Mesenchymal stem cell (in vitro differentiated cells and primary cell): ENCODE results near the gene SLC6A3.
A peak's percentile ranks its signal among the peaks of the same experiment; 100 is the strongest.
"Not testable (repeated sequence)": the region's sequence is repeated elsewhere in the genome, so short reads cannot be mapped to it uniquely, and the experiment has no call there.

Source experiments
- DNase-seq: peaks from one replicate; pipeline ENCODE4 v3.0.0-alpha.2; 2013
- H2AFZ ChIP-seq: one replicate; pipeline ENCODE4 v1.6.1; 2013; ENCODE audit warnings: low read depth, mild to moderate bottlenecking, control low read depth, inconsistent platforms, low read length, moderate library complexity
- H2AK5ac ChIP-seq: 2 replicates; pipeline ENCODE4 v1.6.1; 2013; ENCODE audit warnings: low read length, moderate library complexity, mild to moderate bottlenecking, inconsistent platforms; ENCODE audit not compliant: severe bottlenecking
- H2BK120ac ChIP-seq: one replicate; pipeline ENCODE4 v1.6.1; 2013; ENCODE audit warnings: low read depth, mild to moderate bottlenecking, inconsistent platforms, low read length, moderate library complexity
- H2BK12ac ChIP-seq, 2 experiments: one replicate each; pipeline ENCODE4 v1.6.1; 2013; ENCODE audit warnings: inconsistent platforms in 2 of 2, low read length in 2 of 2, mild to moderate bottlenecking in 2 of 2, moderate library complexity in 2 of 2, control low read depth in 1 of 2
- H2BK15ac ChIP-seq: one replicate; pipeline ENCODE4 v1.6.1; 2013; ENCODE audit warnings: mild to moderate bottlenecking, low read depth, inconsistent platforms; ENCODE audit not compliant: poor library complexity, severe bottlenecking
- H2BK5ac ChIP-seq: 2 replicates; pipeline ENCODE4 v1.6.1; 2013; ENCODE audit warnings: low read depth, mild to moderate bottlenecking, low read length, control low read depth, inconsistent platforms; ENCODE audit not compliant: poor library complexity, severe bottlenecking
- H3K14ac ChIP-seq, 2 experiments: one replicate each; pipeline ENCODE4 v1.6.1; 2013; ENCODE audit warnings: inconsistent platforms in 2 of 2, low read length in 2 of 2, control low read depth in 1 of 2, mild to moderate bottlenecking in 1 of 2, moderate library complexity in 1 of 2
- H3K18ac ChIP-seq, 2 experiments: one replicate each; pipeline ENCODE4 v1.6.1; 2013; ENCODE audit warnings: inconsistent platforms in 2 of 2, low read length in 2 of 2, control low read depth in 1 of 2, low read depth in 1 of 2, mild to moderate bottlenecking in 1 of 2
- H3K23ac ChIP-seq, 2 experiments: one replicate each; pipeline ENCODE4 v1.6.1; 2013; ENCODE audit warnings: inconsistent platforms in 2 of 2, low read length in 2 of 2, mild to moderate bottlenecking in 2 of 2, moderate library complexity in 2 of 2, control low read depth in 1 of 2
- H3K27ac ChIP-seq: 2 replicates; pipeline ENCODE4 v1.5.1; 2013; ENCODE audit warnings: mild to moderate bottlenecking, moderate library complexity, low read length, control low read depth, inconsistent platforms; ENCODE audit not compliant: poor library complexity, severe bottlenecking
- H3K27me3 ChIP-seq, 2 experiments: 2 replicates each; pipeline versions ENCODE4 v1.6.1 to v1.7.0; 2013; ENCODE audit warnings: low read length in 2 of 2, mild to moderate bottlenecking in 2 of 2, moderate library complexity in 2 of 2, control low read depth in 1 of 2, inconsistent platforms in 1 of 2; ENCODE audit not compliant: control insufficient read depth in 1 of 2, insufficient read depth in 1 of 2
- H3K36me3 ChIP-seq, 2 experiments: 2 replicates each; pipeline versions ENCODE4 v1.6.1 to v1.7.0; 2013; ENCODE audit warnings: low read length in 2 of 2, control low read depth in 1 of 2, inconsistent platforms in 1 of 2, low read depth in 1 of 2, mild to moderate bottlenecking in 1 of 2; ENCODE audit not compliant: insufficient read depth in 2 of 2, control insufficient read depth in 1 of 2
- H3K4ac ChIP-seq, 2 experiments: one replicate each; pipeline ENCODE4 v1.6.1; 2013; ENCODE audit warnings: inconsistent platforms in 2 of 2, low read length in 2 of 2, mild to moderate bottlenecking in 2 of 2, moderate library complexity in 2 of 2, control low read depth in 1 of 2, low read depth in 1 of 2
- H3K4me1 ChIP-seq: 2 replicates; pipeline ENCODE4 v1.6.1; 2013; ENCODE audit warnings: low read depth, low read length, control low read depth; ENCODE audit not compliant: control insufficient read depth, insufficient read depth
- H3K4me2 ChIP-seq: 2 replicates; pipeline ENCODE4 v1.6.1; 2013; ENCODE audit warnings: low read length, mild to moderate bottlenecking, inconsistent platforms; ENCODE audit not compliant: poor library complexity, severe bottlenecking
- H3K4me3 ChIP-seq, 2 experiments: 2 replicates each; pipeline versions ENCODE4 v1.5.1 to v1.7.0; 2013; ENCODE audit warnings: low read length in 2 of 2, mild to moderate bottlenecking in 2 of 2, control low read depth in 1 of 2, low read depth in 1 of 2; ENCODE audit not compliant: insufficient read depth in 1 of 2
- H3K79me1 ChIP-seq: replicated peaks from 2 replicates; pipeline ENCODE4 v1.6.1; 2013; ENCODE audit warnings: mild to moderate bottlenecking, control low read depth, low read length, inconsistent platforms; ENCODE audit not compliant: poor library complexity, severe bottlenecking
- H3K9ac ChIP-seq: 2 replicates; pipeline ENCODE4 v1.7.0; 2013; ENCODE audit warnings: mild to moderate bottlenecking, low read length, moderate library complexity
- H3K9me3 ChIP-seq: 2 replicates; pipeline ENCODE4 v1.7.0; 2013; ENCODE audit warnings: mild to moderate bottlenecking, low read length; ENCODE audit not compliant: control insufficient read depth
- H4K8ac ChIP-seq: one replicate; pipeline ENCODE4 v1.6.1; 2013; ENCODE audit warnings: inconsistent platforms, mild to moderate bottlenecking, low read length, moderate library complexity
- H4K91ac ChIP-seq: one replicate; pipeline ENCODE4 v1.6.1; 2013; ENCODE audit warnings: mild to moderate bottlenecking, low read length, inconsistent platforms
- WGBS: methylation state at CpG from one replicate; pipeline ENCODE4 v1.1.7; 2013; ENCODE audit warnings: mixed read lengths; 5-methylcytosine and 5-hydroxymethylcytosine counted together

The SLC6A3 gene

DNA sequence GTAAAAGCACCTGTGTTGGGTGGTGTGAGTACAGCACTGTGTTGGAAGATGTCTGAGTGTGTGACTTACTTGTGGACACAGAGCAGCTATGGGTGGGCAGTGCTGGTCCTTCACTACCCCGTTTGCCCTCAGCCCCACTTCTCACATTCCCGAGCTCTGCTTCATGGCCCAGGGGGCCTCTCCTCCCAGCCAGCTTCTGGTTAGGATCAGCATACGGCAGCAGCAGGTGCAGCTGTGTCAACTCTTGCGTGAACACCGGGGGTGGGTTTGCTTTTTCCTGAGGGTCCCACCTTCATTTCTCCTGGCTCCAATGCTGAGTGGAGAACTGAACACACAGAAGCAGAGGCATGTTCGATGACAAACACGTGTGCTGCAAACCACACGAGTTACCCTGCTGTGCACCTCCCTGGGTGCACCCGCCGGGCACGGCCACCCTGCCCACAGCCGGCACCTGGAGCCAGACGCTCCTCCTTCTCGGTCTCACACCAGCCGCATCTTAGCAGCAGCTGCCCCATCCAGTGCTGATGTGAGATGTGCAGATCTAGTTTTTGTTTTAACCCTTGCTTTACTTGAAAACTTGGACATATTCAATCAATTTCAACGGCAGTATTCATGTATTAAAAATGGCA is 14.9 kb upstream of the SLC6A3 start:
- Histone ChIP-seq H3K27me3 (no peaks in the 10 kb centered on the region), H4K8ac (no peak overlapping the region), H2BK15ac (no peak overlapping the region), H3K9me3 (peaks cover 25% of the 10 kb centered on the region), H2AFZ (no peak overlapping the region), H3K4me3 (peak overlapping the region in 1 of 2 experiments; percentile 14), H3K14ac (no peak overlapping the region), H3K23ac (no peak overlapping the region), H2BK12ac (no peak overlapping the region), H2AK5ac (no peak overlapping the region), H3K4me2 (no peak overlapping the region), H2BK5ac (no peak overlapping the region), H3K36me3 (peaks cover 52 to 65% of the 10 kb centered on the region in 2 experiments), H3K4ac (no peak overlapping the region), H2BK120ac (no peak overlapping the region), H4K91ac (no peak overlapping the region), H3K79me1 (no peaks in the 10 kb centered on the region), H3K4me1 (no peaks in the 10 kb centered on the region), H3K27ac (no peak overlapping the region), H3K9ac (no peak overlapping the region), H3K18ac (no peak overlapping the region)
- WGBS = 94% methylated on average over 16 of the region's 16 CpGs
- DNase-seq = no peak

DNA sequence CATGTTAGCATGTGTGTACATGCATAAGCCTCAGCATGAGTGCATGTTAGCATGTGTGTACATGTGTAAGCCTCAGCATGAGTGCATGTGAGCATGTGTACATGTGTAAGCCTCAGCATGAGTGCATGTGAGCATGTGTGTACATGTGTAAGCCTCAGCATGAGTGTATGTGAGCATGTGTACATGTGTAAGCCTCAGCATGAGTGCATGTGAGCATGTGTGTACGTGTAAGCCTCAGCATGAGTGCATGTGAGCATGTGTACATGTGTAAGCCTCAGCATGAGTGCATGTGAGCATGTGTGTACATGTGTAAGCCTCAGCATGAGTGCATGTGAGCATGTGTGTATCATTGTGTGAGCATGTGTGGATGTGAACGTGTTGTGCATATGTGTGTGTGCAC is 14.2 kb upstream of the SLC6A3 start:
- Histone ChIP-seq H3K36me3 (peaks cover 45 to 58% of the 10 kb centered on the region in 2 experiments), H3K9me3 (peaks cover 31% of the 10 kb centered on the region), H3K14ac (peak overlapping the region in 1 of 2 experiments; percentile 41)
- H3K27me3 ChIP-seq, H3K4ac ChIP-seq, H3K27ac ChIP-seq, H3K18ac ChIP-seq, H3K79me1 ChIP-seq, H3K4me2 ChIP-seq, H3K23ac ChIP-seq, H2BK15ac ChIP-seq, H2AFZ ChIP-seq, H2AK5ac ChIP-seq, H3K4me1 ChIP-seq, H2BK12ac ChIP-seq, DNase-seq, H4K91ac ChIP-seq, H3K4me3 ChIP-seq, H4K8ac ChIP-seq, H2BK120ac ChIP-seq, H2BK5ac ChIP-seq, H3K9ac ChIP-seq: not testable (repeated sequence)
- WGBS = 97% methylated on average over 1 of the region's 2 CpGs

DNA sequence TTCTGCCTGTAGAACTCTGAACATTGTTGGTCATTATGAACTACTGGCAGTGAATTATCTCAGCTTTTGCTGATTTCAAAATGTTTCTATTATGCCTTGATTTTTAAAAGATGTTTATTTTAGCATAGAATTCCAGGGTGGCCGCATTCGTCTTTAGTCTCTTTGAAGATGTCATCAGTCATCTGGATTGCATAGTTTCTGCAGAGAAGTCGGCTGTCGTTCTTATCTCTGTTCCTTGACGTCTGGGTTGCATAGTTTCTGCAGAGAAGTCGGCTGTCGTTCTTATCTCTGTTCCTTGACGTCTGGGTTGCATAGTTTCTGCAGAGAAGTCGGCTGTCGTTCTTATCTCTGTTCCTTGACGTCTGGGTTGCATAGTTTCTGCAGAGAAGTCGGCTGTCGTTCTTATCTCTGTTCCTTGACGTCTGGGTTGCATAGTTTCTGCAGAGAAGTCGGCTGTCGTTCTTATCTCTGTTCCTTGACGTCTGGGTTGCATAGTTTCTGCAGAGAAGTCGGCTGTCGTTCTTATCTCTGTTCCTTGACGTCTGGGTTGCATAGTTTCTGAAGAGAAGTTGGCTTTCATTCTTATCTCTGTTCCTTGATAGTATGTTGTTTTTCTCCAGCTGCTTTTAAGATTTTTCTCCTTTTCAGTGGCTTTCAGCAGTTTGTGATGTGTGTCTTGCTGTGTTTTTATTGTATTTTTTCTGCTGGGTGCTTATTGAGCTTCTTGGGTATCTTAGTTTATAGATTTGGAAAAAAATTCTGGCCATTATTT is 11.1 kb upstream of the SLC6A3 start:
- H3K4ac ChIP-seq, H2BK12ac ChIP-seq, H3K9ac ChIP-seq, H2BK120ac ChIP-seq, H3K27ac ChIP-seq, H3K79me1 ChIP-seq, H4K8ac ChIP-seq, H2BK5ac ChIP-seq, H4K91ac ChIP-seq, H3K4me1 ChIP-seq, H2BK15ac ChIP-seq, H3K4me3 ChIP-seq, DNase-seq, H3K18ac ChIP-seq, H3K23ac ChIP-seq, H3K14ac ChIP-seq, H3K4me2 ChIP-seq, H2AK5ac ChIP-seq, H2AFZ ChIP-seq: not testable (repeated sequence)
- peaks cover 23 to 26% of the 10 kb centered on the region in 2 experiments for H3K36me3 ChIP-seq
- 73% methylated on average over 6 of the region's 20 CpGs for WGBS
- peaks cover 10 to 15% of the 10 kb centered on the region in 2 experiments for H3K27me3 ChIP-seq
- H3K9me3 ChIP-seq = peaks cover 61% of the 10 kb centered on the region

- Histone ChIP-seq H2BK12ac (no peak overlapping the region), H2AFZ (no peak overlapping the region), H4K8ac (no peak overlapping the region), H2BK5ac (no peak overlapping the region), H2BK120ac (no peak overlapping the region), H3K4me2 (no peak overlapping the region), H3K9ac (no peak overlapping the region), H3K23ac (no peak overlapping the region), H3K27me3 (peaks cover 22 to 36% of the 10 kb centered on the region in 2 experiments), H2AK5ac (no peak overlapping the region), H2BK15ac (no peak overlapping the region), H3K4me3 (no peak overlapping the region), H3K14ac (no peak overlapping the region), H3K36me3 (peaks cover 3 to 8% of the 10 kb centered on the region in 2 experiments), H3K4me1 (no peaks in the 10 kb centered on the region), H3K18ac (no peak overlapping the region), H4K91ac (no peak overlapping the region), H3K27ac (no peak overlapping the region), H3K9me3 (peaks cover 61% of the 10 kb centered on the region), H3K79me1 (no peaks in the 10 kb centered on the region), H3K4ac (no peak overlapping the region)
- no CpG with 5 or more reads among the region's 2 CpGs for WGBS
- no peak for DNase-seq
These were observed 8.4 kb upstream of the SLC6A3 start for GRCh38 chr5:1453613-1454012.
